Measurements from ENCODE around the gene ST7L. TPM values are rescaled to one million over a fixed set of nuclear protein-coding genes. Genes with fewer than 3 reads are reported as not detected.

ST7L gene
- total RNA-seq, 1 experiment from 2014 or later = 18.0 TPM

GRCh38 chr1:112541299-112541698 is 77.6 kb downstream of the ST7L start:
- CTCF ChIA-PET = no interaction called here
- ATAC-seq = no peak
- Mint-ChIP-seq H3K4me3 (no peak overlapping the region), H3K9me3 (no peaks in the 10 kb centered on the region), H3K4me1 (no peaks in the 10 kb centered on the region), H3K27me3 (ENCODE audit: low read depth) (no peaks in the 10 kb centered on the region), H3K27ac (no peak overlapping the region), H3K36me3 (no peaks in the 10 kb centered on the region)
- TF ChIP-seq CBFB (CRISPR knock-in tag; IDR thresholded peaks at IDR 0.05; ENCODE audit: low read depth) (no peak), ZNF423 (CRISPR knock-in tag; IDR thresholded peaks at IDR 0.05) (no peak), USF2 (CRISPR knock-in tag; IDR thresholded peaks at IDR 0.05) (no peak), ZNF263 (CRISPR knock-in tag; IDR thresholded peaks at IDR 0.05; ENCODE audit: low read depth) (no peak), RELA (CRISPR knock-in tag; IDR thresholded peaks at IDR 0.05; ENCODE audit: borderline replicate concordance) (no peak), HMGA2 (CRISPR knock-in tag; IDR thresholded peaks at IDR 0.05) (no peak), FOXP1 (CRISPR knock-in tag; IDR thresholded peaks at IDR 0.05; ENCODE audit: borderline replicate concordance) (no peak)
- TF ChIP-seq, protein P1, sequence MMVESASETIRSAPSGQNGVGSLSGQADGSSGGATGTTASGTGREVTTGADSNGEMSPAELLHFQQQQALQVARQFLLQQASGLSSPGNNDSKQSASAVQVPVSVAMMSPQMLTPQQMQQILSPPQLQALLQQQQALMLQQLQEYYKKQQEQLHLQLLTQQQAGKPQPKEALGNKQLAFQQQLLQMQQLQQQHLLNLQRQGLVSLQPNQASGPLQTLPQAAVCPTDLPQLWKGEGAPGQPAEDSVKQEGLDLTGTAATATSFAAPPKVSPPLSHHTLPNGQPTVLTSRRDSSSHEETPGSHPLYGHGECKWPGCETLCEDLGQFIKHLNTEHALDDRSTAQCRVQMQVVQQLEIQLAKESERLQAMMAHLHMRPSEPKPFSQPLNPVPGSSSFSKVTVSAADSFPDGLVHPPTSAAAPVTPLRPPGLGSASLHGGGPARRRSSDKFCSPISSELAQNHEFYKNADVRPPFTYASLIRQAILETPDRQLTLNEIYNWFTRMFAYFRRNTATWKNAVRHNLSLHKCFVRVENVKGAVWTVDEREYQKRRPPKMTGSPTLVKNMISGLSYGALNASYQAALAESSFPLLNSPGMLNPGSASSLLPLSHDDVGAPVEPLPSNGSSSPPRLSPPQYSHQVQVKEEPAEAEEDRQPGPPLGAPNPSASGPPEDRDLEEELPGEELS (CRISPR knock-in tag; IDR thresholded peaks at IDR 0.05) = no peak
- TF ChIP-seq, protein P2, sequence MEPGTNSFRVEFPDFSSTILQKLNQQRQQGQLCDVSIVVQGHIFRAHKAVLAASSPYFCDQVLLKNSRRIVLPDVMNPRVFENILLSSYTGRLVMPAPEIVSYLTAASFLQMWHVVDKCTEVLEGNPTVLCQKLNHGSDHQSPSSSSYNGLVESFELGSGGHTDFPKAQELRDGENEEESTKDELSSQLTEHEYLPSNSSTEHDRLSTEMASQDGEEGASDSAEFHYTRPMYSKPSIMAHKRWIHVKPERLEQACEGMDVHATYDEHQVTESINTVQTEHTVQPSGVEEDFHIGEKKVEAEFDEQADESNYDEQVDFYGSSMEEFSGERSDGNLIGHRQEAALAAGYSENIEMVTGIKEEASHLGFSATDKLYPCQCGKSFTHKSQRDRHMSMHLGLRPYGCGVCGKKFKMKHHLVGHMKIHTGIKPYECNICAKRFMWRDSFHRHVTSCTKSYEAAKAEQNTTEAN (CRISPR knock-in tag; IDR thresholded peaks at IDR 0.05) = no peak
- TF ChIP-seq, protein P3, sequence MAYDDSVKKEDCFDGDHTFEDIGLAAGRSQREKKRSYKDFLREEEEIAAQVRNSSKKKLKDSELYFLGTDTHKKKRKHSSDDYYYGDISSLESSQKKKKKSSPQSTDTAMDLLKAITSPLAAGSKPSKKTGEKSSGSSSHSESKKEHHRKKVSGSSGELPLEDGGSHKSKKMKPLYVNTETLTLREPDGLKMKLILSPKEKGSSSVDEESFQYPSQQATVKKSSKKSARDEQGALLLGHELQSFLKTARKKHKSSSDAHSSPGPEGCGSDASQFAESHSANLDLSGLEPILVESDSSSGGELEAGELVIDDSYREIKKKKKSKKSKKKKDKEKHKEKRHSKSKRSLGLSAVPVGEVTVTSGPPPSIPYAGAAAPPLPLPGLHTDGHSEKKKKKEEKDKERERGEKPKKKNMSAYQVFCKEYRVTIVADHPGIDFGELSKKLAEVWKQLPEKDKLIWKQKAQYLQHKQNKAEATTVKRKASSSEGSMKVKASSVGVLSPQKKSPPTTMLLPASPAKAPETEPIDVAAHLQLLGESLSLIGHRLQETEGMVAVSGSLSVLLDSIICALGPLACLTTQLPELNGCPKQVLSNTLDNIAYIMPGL (CRISPR knock-in tag; IDR thresholded peaks at IDR 0.05) = no peak
- POLR2A ChIA-PET = no interaction called here
- DNase-seq (ENCODE audit: low spot score) = no peak

GRCh38 chr1:112540226-112540794 is 78.6 kb downstream of the ST7L start:
- no peak overlapping the region for H3K4me3 Mint-ChIP-seq
- CTCF ChIA-PET = no interaction called here

GRCh38 chr1:112538883-112539282 is 80.1 kb downstream of the ST7L start:
- Mint-ChIP-seq H3K4me1 (no peaks in the 10 kb centered on the region), H3K4me3 (no peak overlapping the region), H3K36me3 (no peaks in the 10 kb centered on the region), H3K27ac (no peak overlapping the region), H3K27me3 (ENCODE audit: low read depth) (no peaks in the 10 kb centered on the region), H3K9me3 (no peaks in the 10 kb centered on the region)
- ATAC-seq (no peak), DNase-seq (ENCODE audit: low spot score) (no peak)
- CTCF ChIA-PET = interaction anchor here (1.1 kb wide), 1 partner anchor 15 kb away, joined by 3 read pairs; no protein-coding TSS in a partner anchor
- POLR2A ChIA-PET = no interaction called here
- TF ChIP-seq, protein P4, sequence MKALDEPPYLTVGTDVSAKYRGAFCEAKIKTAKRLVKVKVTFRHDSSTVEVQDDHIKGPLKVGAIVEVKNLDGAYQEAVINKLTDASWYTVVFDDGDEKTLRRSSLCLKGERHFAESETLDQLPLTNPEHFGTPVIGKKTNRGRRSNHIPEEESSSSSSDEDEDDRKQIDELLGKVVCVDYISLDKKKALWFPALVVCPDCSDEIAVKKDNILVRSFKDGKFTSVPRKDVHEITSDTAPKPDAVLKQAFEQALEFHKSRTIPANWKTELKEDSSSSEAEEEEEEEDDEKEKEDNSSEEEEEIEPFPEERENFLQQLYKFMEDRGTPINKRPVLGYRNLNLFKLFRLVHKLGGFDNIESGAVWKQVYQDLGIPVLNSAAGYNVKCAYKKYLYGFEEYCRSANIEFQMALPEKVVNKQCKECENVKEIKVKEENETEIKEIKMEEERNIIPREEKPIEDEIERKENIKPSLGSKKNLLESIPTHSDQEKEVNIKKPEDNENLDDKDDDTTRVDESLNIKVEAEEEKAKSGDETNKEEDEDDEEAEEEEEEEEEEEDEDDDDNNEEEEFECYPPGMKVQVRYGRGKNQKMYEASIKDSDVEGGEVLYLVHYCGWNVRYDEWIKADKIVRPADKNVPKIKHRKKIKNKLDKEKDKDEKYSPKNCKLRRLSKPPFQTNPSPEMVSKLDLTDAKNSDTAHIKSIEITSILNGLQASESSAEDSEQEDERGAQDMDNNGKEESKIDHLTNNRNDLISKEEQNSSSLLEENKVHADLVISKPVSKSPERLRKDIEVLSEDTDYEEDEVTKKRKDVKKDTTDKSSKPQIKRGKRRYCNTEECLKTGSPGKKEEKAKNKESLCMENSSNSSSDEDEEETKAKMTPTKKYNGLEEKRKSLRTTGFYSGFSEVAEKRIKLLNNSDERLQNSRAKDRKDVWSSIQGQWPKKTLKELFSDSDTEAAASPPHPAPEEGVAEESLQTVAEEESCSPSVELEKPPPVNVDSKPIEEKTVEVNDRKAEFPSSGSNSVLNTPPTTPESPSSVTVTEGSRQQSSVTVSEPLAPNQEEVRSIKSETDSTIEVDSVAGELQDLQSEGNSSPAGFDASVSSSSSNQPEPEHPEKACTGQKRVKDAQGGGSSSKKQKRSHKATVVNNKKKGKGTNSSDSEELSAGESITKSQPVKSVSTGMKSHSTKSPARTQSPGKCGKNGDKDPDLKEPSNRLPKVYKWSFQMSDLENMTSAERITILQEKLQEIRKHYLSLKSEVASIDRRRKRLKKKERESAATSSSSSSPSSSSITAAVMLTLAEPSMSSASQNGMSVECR (CRISPR knock-in tag; IDR thresholded peaks at IDR 0.05; ENCODE audit: borderline replicate concordance) = no peak
- TF ChIP-seq NR1H2 (CRISPR knock-in tag; IDR thresholded peaks at IDR 0.05) (no peak), E2F4 (CRISPR knock-in tag; IDR thresholded peaks at IDR 0.05; ENCODE audit: borderline replicate concordance, low read depth) (no peak), CBFB (CRISPR knock-in tag; IDR thresholded peaks at IDR 0.05; ENCODE audit: low read depth) (no peak), JUN (CRISPR knock-in tag; IDR thresholded peaks at IDR 0.05) (no peak), CDX4 (CRISPR knock-in tag; IDR thresholded peaks at IDR 0.05; ENCODE audit: borderline replicate concordance) (no peak)
- TF ChIP-seq, protein P5, sequence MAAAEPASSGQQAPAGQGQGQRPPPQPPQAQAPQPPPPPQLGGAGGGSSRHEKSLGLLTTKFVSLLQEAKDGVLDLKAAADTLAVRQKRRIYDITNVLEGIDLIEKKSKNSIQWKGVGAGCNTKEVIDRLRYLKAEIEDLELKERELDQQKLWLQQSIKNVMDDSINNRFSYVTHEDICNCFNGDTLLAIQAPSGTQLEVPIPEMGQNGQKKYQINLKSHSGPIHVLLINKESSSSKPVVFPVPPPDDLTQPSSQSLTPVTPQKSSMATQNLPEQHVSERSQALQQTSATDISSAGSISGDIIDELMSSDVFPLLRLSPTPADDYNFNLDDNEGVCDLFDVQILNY (CRISPR knock-in tag; IDR thresholded peaks at IDR 0.05) = no peak

More at GRCh38 chr1:112540226-112540794, 78.6 kb downstream of the ST7L start:
- Mint-ChIP-seq H3K36me3 (no peaks in the 10 kb centered on the region), H3K4me1 (no peaks in the 10 kb centered on the region), H3K27ac (no peak overlapping the region), H3K9me3 (no peaks in the 10 kb centered on the region), H3K27me3 (ENCODE audit: low read depth) (no peaks in the 10 kb centered on the region)
- TF ChIP-seq, protein P6, sequence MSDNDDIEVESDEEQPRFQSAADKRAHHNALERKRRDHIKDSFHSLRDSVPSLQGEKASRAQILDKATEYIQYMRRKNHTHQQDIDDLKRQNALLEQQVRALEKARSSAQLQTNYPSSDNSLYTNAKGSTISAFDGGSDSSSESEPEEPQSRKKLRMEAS (CRISPR knock-in tag; IDR thresholded peaks at IDR 0.05) = no peak
- ATAC-seq (no peak), DNase-seq (ENCODE audit: low spot score) (no peak)
- POLR2A ChIA-PET = interaction anchor here (0.7 kb wide), 1 partner anchor 31 kb away, joined by 4 read pairs; no protein-coding TSS in a partner anchor

Measured in WTC11 (cell line).